ENCODE data around the gene ADIPOR2.

The ADIPOR2 gene, protein sequence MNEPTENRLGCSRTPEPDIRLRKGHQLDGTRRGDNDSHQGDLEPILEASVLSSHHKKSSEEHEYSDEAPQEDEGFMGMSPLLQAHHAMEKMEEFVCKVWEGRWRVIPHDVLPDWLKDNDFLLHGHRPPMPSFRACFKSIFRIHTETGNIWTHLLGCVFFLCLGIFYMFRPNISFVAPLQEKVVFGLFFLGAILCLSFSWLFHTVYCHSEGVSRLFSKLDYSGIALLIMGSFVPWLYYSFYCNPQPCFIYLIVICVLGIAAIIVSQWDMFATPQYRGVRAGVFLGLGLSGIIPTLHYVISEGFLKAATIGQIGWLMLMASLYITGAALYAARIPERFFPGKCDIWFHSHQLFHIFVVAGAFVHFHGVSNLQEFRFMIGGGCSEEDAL

DNA sequence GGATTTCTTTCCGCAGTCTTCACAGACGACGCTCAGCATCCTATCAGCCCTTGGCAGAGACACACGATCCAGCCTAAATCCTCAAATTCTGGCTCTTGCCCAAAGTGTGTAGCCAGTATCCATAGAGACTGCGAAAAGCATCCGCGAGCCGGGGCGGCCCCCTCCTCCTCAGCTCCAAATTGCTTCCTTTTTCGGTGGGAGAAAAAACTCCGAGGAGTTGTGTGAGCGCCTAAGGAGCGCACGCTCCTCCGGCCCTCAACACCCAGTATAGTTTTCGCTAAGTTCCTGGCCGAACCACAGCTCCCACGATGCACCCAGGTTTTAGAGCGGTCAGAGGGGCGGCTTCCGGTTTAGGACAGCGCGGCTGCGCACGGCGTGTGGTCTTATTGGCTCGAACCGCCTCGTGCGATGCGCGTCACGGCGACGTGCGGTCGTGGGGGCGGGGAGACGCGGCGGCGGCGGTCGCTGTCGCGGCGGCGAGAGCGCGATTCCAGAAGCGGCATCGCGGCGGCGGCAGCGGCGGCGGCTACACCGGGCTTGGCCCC is at the start of gene ADIPOR2:
TSS of gene ADIPOR2 (plus strand) at position 493 of the 545 bp plus-strand sequence. CDS start 63,274 bp downstream, outside the sequence.
- DNase-seq: peak; percentile 97 to 99

DNA sequence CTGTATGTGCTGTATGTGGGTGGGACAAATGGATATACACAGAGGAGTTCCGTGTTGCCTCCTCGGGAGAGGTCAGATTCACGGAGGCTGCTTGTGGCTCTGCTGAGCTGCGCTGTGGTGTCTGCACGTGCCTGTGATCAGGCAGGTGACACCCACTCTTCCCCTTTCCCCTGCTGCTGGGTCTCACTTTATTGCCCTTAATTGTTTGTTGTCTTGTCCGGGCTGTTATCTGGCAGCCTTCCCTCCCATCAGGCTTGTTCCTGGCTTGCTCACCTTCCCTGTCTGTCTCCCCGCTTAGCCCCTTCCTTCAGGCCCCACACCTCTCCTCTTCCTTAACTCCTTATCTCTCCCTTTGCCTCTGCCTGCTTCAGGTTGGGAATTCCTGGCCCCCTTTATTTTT is 48.4 kb upstream of the ADIPOR2 start:
- no peak for DNase-seq

DNA sequence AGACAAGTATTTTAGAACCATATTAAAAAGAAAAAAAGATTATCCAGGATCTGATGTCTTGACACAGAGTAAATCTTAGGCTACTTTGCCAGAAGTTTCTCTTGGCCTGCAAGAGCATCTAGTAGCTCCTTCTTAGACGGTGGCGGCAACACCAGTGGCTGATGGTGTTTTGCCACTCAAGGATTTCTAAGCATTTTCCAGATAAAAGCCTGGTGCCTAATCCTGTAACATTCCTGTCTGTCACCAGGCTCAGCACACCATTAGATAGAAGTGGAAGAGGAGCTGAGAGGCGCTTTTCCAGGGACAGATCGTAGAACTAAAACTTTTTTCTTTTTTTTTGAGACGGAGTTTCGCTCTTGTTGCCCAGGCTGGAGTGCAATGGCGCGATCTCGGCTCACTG is 47.8 kb upstream of the ADIPOR2 start:
- no peak for DNase-seq

DNA sequence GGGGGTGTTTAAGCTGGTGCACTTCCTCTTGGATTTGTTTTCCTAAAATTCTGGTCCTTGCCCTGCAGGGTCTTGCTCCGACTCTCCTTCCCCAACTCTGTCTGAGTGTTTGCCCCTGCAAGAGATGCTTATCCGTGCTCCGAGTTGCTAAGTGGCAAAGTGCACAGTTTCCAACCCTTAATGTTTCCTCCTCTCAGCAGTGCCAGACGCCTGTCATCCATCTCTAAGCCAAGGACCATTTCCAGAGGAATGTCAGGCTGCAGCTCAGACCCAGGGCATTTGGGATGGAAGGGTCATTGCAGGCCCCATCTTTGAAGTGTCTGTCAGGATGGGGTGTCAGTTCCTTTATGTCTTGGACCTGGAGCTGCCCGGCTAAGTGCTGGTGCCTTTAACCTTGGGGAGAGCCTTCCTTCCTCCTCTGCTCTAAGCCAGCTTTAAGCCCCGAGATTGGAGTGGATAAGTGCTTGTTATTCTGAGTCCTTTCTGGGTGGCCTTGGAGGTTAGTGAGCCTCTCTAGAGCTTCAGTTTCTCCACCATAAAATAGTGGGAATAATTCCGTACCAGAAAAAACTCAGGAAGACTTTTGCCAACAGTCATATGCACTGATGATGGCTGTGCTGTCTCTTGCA is 46.9 kb upstream of the ADIPOR2 start:
- peak in 1 of 2 experiments; percentile 22 for DNase-seq

DNA sequence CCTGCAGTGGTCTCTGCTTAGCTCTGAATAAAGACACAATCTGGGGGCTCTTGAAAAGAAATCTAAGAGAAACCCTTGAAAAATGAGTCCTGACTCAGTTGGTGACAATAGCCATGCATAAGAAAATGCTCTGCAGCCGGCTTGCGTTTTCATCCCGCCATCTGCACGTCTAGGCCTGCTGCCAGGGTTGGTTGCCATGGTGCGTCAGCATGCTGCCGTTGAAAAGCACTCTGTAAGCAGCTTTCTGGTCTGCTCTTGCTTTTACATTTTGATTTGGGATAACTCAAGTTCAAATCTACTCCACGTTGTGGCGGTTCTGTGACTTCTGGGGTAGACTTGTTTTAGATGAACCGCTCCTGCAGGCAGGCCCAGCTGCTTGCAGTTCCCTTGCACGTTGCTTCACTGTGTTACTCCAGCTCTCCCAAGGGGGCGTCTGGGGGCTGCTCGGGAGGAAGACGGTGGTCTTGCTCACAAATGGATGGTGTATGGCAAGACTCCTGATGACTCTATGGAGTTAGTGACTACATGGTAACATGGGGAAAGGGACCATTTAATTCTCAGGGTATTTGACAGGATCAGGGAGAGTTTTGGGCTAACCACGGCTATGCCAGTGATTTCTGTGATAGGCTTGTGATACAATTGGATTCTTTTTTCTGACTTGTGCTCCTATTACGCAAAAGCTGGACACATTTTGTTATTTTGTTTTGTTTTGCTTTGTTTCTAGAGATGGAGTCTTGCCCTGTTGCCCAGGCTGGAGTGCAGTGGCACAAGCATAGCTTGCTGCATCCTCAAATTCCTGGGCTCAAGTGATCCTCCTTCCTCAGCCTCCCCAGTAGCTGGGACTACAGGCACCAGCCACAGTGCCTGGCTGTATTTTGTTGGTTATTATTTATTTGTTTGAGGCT is 46.1 kb upstream of the ADIPOR2 start:
- peak; percentile 86 to 92 for DNase-seq

DNA sequence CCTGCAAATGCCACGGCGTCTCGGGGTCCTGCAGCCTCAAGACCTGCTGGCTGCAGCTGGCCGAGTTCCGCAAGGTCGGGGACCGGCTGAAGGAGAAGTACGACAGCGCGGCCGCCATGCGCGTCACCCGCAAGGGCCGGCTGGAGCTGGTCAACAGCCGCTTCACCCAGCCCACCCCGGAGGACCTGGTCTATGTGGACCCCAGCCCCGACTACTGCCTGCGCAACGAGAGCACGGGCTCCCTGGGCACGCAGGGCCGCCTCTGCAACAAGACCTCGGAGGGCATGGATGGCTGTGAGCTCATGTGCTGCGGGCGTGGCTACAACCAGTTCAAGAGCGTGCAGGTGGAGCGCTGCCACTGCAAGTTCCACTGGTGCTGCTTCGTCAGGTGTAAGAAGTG is 45.1 kb upstream of the ADIPOR2 start:
- no peak for DNase-seq

DNA sequence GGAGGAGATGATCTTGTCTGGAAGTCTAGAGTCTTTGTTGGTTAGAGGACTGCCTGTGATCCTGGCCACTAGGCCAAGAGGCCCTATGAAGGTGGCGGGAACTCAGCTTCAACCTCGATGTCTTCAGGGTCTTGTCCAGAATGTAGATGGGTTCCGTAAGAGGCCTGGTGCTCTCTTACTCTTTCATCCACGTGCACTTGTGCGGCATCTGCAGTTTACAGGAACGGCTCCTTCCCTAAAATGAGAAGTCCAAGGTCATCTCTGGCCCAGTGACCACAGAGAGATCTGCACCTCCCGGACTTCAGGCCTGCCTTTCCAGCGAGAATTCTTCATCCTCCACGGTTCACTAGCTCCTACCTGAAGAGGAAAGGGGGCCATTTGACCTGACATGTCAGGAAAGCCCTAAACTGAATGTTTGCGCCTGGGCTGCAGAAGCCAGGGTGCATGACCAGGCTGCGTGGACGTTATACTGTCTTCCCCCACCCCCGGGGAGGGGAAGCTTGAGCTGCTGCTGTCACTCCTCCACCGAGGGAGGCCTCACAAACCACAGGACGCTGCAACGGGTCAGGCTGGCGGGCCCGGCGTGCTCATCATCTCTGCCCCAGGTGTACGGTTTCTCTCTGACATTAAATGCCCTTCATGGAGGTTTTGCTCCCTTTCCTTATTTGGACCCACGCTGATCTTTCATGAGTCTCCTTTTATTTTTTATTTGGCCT is 44.1 kb upstream of the ADIPOR2 start:
- no peak for DNase-seq

DNA sequence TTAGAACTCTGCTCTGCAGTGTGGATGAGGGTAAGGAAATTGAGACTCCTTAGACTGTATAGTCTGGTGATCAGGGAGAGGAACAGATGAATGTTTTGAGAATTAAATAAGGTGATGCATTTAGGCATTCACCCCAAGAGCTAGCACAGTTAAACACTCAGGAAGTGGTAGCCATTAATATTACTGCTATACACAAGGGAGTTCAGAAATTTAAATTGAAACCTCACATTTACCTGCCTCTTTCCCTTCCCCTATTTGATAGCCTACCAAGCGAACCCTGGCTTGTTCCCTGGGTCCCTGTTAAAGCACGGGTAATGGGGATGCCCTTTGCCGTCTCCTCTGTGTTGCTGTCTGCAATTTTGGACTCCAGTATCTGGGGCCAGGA is 43.6 kb upstream of the ADIPOR2 start:
- DNase-seq: no peak

DNA sequence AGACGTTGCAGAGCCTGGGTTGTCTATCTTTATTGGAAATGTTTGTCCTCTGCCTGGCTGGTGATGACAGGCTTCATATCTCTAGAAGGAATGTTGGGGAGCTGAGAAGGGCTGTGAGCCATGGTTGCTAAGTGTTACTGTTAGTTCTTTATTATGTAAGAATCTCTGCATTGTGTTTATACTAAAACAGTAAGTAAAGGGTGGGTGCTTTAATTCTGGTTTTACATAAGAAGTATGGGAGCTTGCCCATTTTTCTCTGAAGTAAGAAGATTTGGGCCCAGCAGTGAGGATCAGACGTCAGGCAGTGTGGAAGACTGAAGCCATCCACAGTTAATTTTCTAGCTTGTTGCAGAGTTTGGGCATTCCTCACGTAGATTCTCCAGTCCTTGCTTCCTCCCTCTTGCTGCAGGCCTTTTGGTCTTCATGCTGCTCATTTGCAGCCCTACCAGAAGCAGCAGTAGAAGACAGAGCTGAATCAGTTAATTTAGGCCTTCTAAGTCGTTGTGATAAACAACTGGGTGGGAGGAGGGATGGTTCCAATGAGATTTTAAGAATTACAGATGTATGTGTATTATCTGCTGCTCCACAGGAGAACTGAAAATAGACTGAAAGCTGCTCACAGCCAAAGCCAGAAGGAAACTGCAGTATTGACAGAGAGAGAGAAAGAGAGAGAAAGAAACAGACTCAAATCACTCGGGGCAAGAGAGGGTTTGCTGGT is 40.5 kb upstream of the ADIPOR2 start:
- DNase-seq: no peak

DNA sequence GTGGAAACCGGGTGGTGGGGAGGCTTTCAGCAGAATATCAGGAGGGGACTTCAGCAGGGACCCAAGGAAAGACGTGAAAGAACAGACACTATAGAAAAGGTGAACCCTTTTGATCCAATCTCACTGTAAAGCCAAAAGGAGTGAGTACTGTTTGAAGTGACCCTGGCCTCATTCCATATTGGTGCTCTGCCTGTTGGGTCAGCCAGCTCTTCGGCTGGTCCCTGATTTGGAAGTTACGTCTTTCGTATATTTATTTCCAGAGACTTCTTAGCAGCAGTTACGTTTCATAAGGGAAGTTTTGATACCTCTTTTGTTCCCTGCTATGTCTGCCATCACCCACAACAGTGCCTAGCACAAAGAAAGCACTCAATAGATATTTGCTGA is 39.9 kb upstream of the ADIPOR2 start:
- no peak for DNase-seq

DNA sequence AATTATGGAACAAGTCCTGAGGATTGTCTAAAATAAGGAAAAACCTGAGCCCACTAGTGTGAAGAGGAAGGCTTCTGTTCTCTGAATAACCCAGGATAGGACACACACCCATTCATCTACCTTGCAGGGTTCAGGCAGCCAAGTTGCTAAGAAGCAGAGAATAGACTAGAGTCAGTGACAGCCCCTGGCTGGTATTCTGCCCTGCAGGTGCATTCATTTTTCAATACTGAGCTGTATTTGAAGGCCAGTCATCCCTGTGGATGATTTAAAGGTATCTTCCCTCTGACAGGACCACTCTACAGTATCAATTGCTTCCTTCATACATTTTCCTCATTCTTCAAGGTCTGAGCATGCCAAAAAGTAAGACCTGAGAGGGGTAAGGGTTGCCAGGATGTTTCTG is 38.9 kb upstream of the ADIPOR2 start:
- no peak for DNase-seq

DNA sequence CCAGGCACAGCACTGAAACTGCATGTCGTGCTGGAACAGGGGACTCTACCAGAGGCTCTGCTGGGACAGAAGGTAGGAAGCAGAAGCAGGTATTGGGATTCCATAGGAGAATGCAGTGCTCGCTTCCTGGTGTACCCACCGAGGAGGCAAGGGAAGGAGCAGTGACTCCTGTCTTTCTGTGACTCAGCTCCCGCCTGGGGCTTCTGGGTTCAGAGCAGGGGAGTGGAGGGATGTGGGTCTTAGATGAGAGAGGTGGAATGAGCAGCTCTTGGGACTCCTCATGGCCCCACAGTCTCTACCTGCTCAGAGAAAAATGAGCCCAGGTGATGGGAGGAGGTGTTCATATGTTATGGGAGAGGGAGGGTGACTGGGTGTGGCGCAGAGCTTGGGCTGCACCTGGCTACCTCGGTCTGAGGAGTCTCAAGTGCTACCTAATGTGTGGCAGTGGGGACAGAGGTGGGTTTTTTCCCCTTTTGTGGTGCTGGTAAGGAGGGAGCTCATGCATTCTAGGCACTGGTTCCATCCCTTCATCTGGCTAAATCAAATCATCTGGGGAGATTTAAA is 35.6 kb upstream of the ADIPOR2 start:
- no peak for DNase-seq

DNA sequence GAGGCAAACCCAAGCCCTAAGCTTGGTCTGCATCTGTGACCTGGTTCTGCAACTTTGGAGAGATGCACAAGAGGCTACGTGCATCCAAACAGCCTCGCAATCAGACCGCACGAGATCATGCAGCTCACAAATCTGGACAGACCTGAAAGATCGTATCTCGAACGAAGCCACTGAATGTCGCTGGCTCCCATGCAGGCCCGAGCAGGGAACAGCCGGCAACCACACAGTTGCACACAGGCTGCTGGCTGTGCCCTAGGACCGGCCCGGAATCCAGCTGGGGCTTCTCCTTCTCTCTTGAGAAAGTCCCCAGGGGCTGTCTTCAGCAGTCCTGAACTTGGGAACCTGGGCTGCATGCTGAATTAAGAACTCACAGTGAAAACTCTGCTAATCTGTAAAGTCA is 34.0 kb upstream of the ADIPOR2 start:
- DNase-seq: no peak

DNA sequence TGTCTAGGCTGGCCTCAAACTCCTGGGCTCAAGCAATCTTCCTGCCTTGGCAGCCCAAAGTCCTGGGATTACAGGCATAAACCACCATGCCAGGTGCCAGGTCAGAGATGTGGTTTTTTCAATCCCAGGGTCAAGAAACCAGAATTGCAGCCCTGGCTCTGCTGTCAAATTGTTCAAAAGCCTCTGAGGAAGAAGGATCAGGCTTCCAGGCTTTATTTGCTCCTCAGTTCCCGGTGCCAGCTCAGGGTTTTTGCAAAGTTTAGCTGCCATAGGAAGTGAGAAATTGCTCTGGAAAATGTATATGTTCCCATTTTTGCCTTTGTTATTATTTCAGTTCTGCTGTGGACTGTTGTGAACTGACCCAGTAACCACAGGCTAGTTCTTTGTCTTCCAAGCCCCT is 33.2 kb upstream of the ADIPOR2 start:
- no peak for DNase-seq

DNA sequence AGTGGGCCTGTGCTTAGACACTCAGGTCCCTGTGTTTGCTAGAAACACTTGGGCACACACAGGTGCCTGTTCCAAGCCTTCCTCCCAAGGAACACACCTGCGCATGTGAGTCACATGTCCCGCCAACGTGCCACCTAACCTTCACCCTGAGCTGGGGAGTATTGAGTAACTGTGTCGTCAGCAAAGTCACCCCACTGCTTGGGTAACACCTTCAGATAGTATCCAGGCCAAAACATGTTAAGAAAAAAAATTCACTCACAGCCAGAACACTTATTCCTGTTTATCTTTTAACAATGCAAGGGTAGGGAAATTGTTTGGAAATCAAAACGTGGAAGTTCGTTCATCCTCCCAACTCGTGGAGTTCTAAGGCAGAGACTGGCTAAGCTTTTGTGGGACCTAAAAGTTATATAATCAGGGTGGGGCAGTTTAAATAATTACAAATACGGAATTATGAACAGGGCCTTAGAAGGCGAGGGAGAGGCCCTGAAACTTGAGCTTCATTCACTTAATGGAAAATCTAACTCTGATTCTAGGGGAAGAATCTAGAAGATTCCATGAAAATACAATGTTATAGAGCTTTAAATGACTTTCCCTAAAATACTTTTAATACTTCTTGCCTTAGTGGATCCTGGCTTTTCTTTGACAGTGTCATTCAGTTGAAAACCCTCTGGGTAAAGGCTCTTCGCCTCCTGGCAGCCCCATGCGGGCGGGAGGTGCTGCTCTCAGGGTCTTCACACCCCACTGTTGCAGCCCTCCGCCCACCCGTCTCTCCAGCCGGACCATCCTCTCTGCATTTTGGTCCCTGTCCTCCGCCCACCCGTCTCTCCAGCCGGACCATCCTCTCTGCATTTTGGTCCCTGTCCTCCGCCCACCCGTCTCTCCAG is 30.3 kb upstream of the ADIPOR2 start:
- no peak for DNase-seq

DNA sequence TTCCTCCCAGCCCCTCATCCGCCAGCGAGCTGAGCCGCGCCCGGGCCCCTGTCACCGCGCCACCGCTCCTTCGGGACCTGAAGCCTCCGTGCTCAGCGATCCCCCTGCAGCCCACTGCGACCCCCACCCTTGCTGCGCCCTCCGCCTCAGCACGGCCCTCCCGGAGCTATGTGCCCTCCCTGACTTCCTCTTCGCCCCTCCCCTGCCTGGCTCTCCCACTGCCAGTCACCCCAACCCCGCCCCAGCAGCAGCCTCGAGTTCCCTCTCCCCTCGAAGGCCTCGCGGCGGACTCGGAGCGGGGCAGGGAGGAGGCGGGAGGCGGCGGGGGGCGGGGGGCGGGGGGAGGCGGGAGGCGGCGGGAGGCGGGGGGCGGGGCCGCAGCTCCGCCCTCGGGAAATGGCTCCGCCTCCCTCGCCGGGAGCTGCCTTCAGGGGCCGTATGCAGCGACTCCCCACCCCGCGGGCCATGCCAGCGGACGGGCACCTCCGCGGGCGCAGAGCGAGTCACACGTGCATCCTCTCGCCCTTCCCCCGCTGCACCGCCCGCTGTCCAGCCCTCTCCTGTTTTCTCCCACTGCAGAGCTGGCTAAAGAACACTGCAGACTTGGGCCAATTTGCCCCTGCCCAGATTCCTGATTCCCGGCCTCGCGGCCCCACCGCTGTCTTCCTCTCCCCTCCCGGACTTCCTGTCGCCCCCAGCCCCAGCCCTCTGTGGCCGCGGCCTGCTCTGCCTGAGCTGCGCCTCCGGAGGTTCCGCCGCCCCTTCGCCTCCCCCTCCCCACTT is 29.1 kb upstream of the ADIPOR2 start:
- peak; percentile 73 to 92 for DNase-seq

DNA sequence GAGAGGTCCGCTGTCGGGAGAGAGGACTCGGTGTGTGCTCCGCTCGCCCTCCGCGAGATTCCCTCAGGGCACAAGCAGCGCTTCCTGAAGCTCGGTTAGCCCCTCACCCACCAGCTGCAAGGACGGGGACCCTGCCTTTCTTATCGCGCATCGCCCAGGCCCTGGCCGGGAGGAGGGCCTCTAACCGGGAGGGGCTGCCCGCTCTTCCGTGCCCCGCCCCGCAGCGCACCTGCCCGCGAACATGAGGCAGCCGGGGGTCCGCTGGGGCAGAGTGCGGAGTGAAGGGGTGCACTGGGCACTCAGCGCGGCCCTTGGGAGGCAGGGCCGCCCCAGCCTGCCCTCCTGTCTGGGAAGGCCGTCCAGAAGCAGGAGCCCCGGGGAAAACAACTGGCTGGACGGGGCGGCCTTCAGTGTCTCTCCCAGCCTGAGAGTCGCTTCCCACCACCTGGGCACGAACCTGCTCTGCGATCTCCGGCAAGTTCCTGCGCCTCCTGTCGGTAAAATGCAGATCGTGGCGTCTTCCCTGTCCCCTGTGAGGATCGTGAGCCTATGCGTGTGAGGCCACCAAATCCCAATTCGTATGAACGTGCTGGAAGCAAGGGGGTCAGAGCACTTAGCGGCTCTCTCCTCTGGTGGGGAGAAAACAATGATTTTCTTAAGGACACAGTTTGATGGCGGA is 28.0 kb upstream of the ADIPOR2 start:
- DNase-seq: no peak

DNA sequence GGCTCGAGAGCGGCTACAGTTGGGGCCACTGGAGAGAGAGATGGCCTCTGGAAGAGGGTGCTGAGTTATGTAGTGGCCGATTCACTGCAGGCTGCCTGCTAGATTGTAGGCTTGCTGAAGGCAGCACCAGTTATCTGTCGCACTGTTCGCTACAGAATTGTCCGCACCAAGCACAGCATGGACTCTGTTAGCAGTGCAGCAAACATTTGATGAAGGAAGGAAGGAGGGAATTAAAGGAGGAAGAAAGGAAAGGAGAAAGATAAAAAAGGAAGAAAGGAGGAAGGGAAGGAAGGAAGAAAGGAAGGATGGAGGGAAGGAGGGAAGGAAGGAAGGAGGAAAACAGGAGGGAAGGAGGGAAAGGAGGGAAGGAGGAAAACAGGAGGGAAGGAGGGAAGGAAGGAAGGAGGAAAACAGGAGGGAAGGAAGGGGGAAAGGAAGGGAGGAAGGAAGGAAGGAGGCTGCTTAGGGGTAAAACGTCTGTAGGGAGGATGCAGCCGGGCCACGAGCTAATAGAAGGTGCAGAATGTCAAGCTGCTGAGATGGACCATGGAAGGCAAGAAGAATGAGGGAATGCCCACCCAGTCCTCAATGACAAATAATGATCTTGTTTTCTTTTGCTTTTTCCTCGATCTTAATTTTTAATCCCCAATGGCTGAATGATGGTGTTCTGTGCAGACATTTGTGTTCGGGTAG is 27.3 kb upstream of the ADIPOR2 start:
- no peak for DNase-seq
